ENCODE results near the gene CHERP. TPM values are rescaled to one million over a fixed set of nuclear protein-coding genes. Genes with fewer than 3 reads are reported as not detected.

The CHERP gene
- total RNA-seq, 1 donor: 8.0 TPM

- no peak overlapping the region for H3K4me3 ChIP-seq (ENCODE audit: low read depth, low read length)
- DNase-seq (ENCODE audit: low read depth): no peak
- TF ChIP-seq, protein P1, sequence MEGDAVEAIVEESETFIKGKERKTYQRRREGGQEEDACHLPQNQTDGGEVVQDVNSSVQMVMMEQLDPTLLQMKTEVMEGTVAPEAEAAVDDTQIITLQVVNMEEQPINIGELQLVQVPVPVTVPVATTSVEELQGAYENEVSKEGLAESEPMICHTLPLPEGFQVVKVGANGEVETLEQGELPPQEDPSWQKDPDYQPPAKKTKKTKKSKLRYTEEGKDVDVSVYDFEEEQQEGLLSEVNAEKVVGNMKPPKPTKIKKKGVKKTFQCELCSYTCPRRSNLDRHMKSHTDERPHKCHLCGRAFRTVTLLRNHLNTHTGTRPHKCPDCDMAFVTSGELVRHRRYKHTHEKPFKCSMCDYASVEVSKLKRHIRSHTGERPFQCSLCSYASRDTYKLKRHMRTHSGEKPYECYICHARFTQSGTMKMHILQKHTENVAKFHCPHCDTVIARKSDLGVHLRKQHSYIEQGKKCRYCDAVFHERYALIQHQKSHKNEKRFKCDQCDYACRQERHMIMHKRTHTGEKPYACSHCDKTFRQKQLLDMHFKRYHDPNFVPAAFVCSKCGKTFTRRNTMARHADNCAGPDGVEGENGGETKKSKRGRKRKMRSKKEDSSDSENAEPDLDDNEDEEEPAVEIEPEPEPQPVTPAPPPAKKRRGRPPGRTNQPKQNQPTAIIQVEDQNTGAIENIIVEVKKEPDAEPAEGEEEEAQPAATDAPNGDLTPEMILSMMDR (IDR thresholded peaks at IDR 0.05; ENCODE audit: insufficient read depth, low read length): no peak
These were observed 40.4 kb upstream of the CHERP start for GRCh38 chr19:16582486-16583261.

DNA sequence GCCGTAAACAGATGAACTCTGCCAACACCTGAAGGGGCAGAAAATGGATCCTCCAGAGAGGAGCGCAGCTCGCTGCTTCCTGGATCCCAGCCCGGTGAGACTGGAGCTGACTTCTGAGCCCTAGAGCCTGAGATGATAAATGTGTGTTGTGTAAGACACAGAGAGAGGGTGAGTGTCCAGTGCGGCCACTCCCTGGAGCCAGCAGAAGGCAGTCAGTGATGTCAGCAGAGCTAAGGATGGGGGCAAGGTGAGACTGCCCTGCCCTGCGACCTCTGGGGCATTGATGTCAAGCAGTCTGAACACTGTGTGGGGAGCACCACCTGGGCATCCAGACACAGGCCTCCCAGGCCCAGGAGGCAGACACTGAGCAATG is 39.7 kb upstream of the CHERP start:
- DNase-seq (ENCODE audit: low read depth): peak; percentile 46
- TF ChIP-seq, protein P1 (IDR thresholded peaks at IDR 0.05; ENCODE audit: insufficient read depth, low read length): no peak
- H3K4me3 ChIP-seq (ENCODE audit: low read depth, low read length): no peak overlapping the region

GRCh38 chr19:16581145-16581970 is 39.1 kb upstream of the CHERP start:
- no peak for DNase-seq (ENCODE audit: low read depth)
- H3K4me3 ChIP-seq (ENCODE audit: low read depth, low read length): no peak overlapping the region
- TF ChIP-seq, protein P1 (IDR thresholded peaks at IDR 0.05; ENCODE audit: insufficient read depth, low read length): no peak

GRCh38 chr19:16579381-16579780 is 37.1 kb upstream of the CHERP start:
- TF ChIP-seq, protein P1 (IDR thresholded peaks at IDR 0.05; ENCODE audit: insufficient read depth, low read length): no peak
- no peak overlapping the region for H3K4me3 ChIP-seq (ENCODE audit: low read depth, low read length)
- no peak for DNase-seq (ENCODE audit: low read depth)

- H3K4me3 ChIP-seq (ENCODE audit: low read depth, low read length): no peak overlapping the region
- TF ChIP-seq, protein P1 (IDR thresholded peaks at IDR 0.05; ENCODE audit: insufficient read depth, low read length): no peak
- DNase-seq (ENCODE audit: low read depth): no peak
These were observed 35.3 kb upstream of the CHERP start for GRCh38 chr19:16577531-16577985.

DNA sequence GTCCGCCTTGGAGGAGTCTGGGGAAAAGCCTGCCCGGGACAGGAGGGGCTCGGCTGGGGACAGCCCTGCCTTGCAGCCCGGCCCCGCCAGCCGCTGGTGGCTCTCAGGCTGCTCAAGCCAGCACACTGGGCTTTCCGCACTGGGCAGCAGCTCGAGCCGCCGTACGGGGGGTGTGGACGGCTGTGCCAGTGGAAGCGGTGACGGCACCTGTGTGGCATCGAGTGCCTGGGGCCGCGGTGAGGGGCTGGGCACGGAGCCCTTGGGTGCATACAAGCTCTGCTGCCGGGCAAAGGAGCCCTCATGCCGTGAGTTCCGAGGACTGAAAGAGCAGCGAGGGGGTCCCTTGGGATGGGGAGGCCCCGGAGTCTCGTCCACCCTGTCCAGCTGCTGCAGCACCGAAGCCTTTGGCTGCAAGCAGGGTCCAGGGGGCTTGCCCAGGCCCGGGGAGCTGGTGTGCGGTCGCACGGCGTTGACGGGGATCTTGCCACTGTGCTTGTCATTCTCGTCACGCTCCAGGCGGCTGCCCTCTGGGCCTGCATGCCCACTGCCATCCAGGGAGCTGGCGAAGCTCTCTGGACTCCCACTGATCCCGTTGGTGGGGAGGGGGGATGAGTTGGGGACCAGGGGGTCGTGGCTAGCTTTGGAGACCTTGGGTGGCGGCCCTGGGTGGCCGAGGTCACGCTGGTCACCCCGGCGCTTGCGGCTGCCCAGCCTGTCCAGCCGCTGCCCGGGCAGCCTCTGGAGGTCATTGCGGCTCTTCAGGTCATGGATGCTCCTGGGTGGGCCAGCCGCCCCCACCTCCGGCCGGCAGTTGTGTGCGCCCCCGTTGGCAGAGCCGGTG is 34.7 kb upstream of the CHERP start:
- DNase-seq (ENCODE audit: low read depth): no peak
- TF ChIP-seq, protein P1 (IDR thresholded peaks at IDR 0.05; ENCODE audit: insufficient read depth, low read length): no peak
- no peak overlapping the region for H3K4me3 ChIP-seq (ENCODE audit: low read depth, low read length)
